ENCODE measurements around the gene CAPG. TPM values are rescaled to one million over a fixed set of nuclear protein-coding genes. Genes with fewer than 3 reads are reported as not detected.

CAPG gene
- total RNA-seq, 1 donor from 2014 or later: 701 TPM

DNA sequence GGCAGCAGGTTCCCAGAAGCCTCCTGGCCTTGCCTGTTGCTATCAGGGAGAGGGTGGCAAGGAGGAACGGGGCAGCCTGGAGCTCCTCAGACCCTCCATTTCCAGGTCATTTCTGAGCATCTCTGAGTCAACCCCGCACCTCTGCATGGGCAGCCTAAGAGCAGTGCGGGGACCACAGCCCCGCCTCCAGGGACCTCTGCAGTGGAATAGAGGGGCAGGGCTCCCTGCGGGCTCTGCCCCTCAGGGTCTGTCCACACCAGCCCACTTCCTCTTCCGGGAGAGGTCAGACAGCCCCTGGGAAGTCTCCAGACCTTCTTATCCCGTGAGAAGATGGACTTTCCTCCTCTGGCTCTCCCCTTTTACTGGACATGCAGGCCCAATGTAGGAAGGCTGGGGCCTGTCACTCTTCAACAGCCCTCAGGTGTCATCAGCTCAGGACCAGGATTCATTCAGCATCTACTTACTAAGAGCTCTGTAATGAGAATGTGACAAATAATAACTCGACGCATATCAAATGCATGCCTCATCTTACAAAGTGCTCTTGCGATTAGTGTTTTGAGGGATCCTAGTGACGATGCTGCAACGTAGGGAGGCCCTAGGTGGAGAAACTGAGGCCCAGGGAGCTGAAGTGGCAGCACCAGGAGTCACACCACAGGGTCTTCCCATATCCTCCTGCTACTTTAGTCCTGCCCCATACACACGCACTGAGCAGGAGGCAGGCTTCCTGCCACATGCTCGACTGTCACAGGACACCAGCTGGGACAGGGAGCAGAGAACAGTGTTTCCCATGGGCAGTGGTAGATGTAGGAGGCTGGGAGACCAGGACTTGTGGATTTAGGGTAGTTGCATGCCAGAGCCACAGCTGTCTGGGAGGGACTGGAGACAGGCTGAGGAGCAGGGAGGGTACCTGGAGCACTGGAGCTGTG, 36.4 kb upstream of the CAPG start:
- no peak for TF ChIP-seq CTCF (IDR thresholded peaks at IDR 0.05; ENCODE audit: insufficient read depth, low read length, severe bottlenecking)
- H3K4me3 ChIP-seq (ENCODE audit: low read depth, low read length): no peak overlapping the region
- FAIRE-seq: no peak
- no peaks in the 10 kb centered on the region for H3K36me3 ChIP-seq (ENCODE audit: control insufficient read depth, insufficient read depth, low read length)
- H3K27me3 ChIP-seq (ENCODE audit: control insufficient read depth, insufficient read depth, low read length): no peaks in the 10 kb centered on the region
- no peak for DNase-seq (ENCODE audit: low read depth)

- FAIRE-seq (no peak), DNase-seq (ENCODE audit: low read depth) (no peak)
- TF ChIP-seq CTCF (IDR thresholded peaks at IDR 0.05; ENCODE audit: insufficient read depth, low read length, severe bottlenecking): no peak
These were observed 35.4 kb upstream of the CAPG start for GRCh38 chr2:85445316-85446295.

GRCh38 chr2:85444629-85445172, 34.5 kb upstream of the CAPG start:
- H3K36me3 ChIP-seq (ENCODE audit: control insufficient read depth, insufficient read depth, low read length): no peaks in the 10 kb centered on the region
- DNase-seq (ENCODE audit: low read depth) (no peak), FAIRE-seq (no peak)
- no peak for TF ChIP-seq CTCF (IDR thresholded peaks at IDR 0.05; ENCODE audit: insufficient read depth, low read length, severe bottlenecking)
- H3K4me3 ChIP-seq (ENCODE audit: low read depth, low read length): no peak overlapping the region
- H3K27me3 ChIP-seq (ENCODE audit: control insufficient read depth, insufficient read depth, low read length): no peaks in the 10 kb centered on the region

More at GRCh38 chr2:85445316-85446295, 35.4 kb upstream of the CAPG start:
- Histone ChIP-seq H3K4me3 (ENCODE audit: low read depth, low read length) (no peak overlapping the region), H3K36me3 (ENCODE audit: control insufficient read depth, insufficient read depth, low read length) (no peaks in the 10 kb centered on the region), H3K27me3 (ENCODE audit: control insufficient read depth, insufficient read depth, low read length) (no peaks in the 10 kb centered on the region)

GRCh38 chr2:85441864-85442263, 31.7 kb upstream of the CAPG start:
- Histone ChIP-seq H3K27me3 (ENCODE audit: control insufficient read depth, insufficient read depth, low read length) (no peaks in the 10 kb centered on the region), H3K4me3 (ENCODE audit: low read depth, low read length) (no peak overlapping the region), H3K36me3 (ENCODE audit: control insufficient read depth, insufficient read depth, low read length) (no peaks in the 10 kb centered on the region)
- no peak for TF ChIP-seq CTCF (IDR thresholded peaks at IDR 0.05; ENCODE audit: insufficient read depth, low read length, severe bottlenecking)
- DNase-seq (ENCODE audit: low read depth) (no peak), FAIRE-seq (no peak)

DNA sequence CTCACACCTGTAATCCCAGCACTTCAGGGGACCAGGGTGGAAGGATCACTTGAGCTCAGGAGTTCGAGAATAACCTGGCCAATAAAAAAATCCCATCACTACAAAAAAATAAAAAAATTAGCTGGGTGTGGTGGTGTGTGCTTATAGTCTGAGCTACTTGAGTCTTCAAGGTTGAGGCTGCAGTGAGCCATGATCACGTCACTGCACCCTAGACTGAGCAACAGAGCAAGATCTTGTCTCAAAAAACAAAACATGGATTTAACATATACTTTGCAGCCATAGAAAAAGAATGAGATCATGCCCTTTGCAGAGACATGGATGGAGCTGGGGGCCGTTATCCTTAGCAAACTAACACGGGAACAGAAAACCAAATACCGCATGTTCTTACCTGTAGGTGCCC, 30.6 kb upstream of the CAPG start:
- no peak overlapping the region for H3K4me3 ChIP-seq (ENCODE audit: low read depth, low read length)
- H3K27me3 ChIP-seq (ENCODE audit: control insufficient read depth, insufficient read depth, low read length): no peaks in the 10 kb centered on the region
- TF ChIP-seq CTCF (IDR thresholded peaks at IDR 0.05; ENCODE audit: insufficient read depth, low read length, severe bottlenecking): no peak
- DNase-seq (ENCODE audit: low read depth) (peak; percentile 64), FAIRE-seq (no peak)
- H3K36me3 ChIP-seq (ENCODE audit: control insufficient read depth, insufficient read depth, low read length): no peaks in the 10 kb centered on the region

Measured in bronchial epithelial cell (primary cell).